ENCODE results near the gene ADAMTS10.

DNA sequence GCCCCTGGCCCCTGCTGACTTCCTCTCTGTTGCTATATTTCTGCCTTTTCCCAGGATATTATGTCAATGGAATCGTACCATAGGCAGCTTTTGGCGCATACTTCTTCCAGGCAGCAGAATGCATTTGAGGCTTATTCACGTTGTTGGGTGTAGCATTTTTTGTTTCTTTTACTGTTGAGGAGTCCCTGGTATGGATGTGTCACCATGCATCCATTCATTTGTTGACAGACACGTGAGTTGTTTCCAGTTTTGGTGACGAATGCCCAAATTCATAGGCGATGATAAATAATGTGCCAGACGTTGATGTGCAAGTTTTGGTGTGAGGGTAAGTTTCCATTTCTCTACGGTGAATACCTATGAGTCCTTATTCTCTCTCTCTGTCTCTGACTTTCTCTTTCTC, 24.9 kb upstream of the ADAMTS10 start:
- TF ChIP-seq, protein P1, sequence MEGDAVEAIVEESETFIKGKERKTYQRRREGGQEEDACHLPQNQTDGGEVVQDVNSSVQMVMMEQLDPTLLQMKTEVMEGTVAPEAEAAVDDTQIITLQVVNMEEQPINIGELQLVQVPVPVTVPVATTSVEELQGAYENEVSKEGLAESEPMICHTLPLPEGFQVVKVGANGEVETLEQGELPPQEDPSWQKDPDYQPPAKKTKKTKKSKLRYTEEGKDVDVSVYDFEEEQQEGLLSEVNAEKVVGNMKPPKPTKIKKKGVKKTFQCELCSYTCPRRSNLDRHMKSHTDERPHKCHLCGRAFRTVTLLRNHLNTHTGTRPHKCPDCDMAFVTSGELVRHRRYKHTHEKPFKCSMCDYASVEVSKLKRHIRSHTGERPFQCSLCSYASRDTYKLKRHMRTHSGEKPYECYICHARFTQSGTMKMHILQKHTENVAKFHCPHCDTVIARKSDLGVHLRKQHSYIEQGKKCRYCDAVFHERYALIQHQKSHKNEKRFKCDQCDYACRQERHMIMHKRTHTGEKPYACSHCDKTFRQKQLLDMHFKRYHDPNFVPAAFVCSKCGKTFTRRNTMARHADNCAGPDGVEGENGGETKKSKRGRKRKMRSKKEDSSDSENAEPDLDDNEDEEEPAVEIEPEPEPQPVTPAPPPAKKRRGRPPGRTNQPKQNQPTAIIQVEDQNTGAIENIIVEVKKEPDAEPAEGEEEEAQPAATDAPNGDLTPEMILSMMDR (IDR thresholded peaks at IDR 0.05; ENCODE audit: poor library complexity), result no peak
- TF ChIP-seq EZH2phosphoT487 (IDR thresholded peaks at IDR 0.05; ENCODE audit: low read depth, severe bottlenecking, unreplicated experiment) (no peak), EZH2 (IDR thresholded peaks at IDR 0.05; ENCODE audit: borderline replicate concordance) (no peak)
